HG03354 (cell line): ENCODE data around the gene BRWD1.
"Not testable (repeated sequence)": the region's sequence is repeated elsewhere in the genome, so short reads cannot be mapped to it uniquely, and the experiment has no call there.

Source experiments
- ATAC-seq: cut with Tn5 transposase; IDR thresholded peaks from one replicate; pipeline ENCODE4 v1.9.1; 2021; ENCODE audit warnings: mild to moderate bottlenecking; ENCODE audit not compliant: unreplicated experiment, poor library complexity, severe bottlenecking

Gene BRWD1

GRCh38 chr21:39149882-39150281 is 163.6 kb downstream of the BRWD1 start:
- ATAC-seq, result no peak

GRCh38 chr21:39148975-39149374 is 164.5 kb downstream of the BRWD1 start:
- no peak for ATAC-seq

- no peak for ATAC-seq
Measured at GRCh38 chr21:39144191-39144590, 169.2 kb downstream of the BRWD1 start.

GRCh38 chr21:39142972-39143371 is 170.5 kb downstream of the BRWD1 start:
- no peak for ATAC-seq

- no peak for ATAC-seq
Measured at GRCh38 chr21:39141502-39141901, 171.9 kb downstream of the BRWD1 start.

GRCh38 chr21:39137248-39138178 is 175.9 kb downstream of the BRWD1 start:
- ATAC-seq, result no peak

- no peak for ATAC-seq
Measured at GRCh38 chr21:39136711-39137110, 176.7 kb downstream of the BRWD1 start.

- not testable (repeated sequence) for ATAC-seq
Measured at GRCh38 chr21:39136138-39136537, 177.3 kb downstream of the BRWD1 start.

GRCh38 chr21:39134288-39134810 is 179.1 kb downstream of the BRWD1 start:
- ATAC-seq, result no peak
